ENCODE results near the gene GPR15LG.

Gene GPR15LG

DNA sequence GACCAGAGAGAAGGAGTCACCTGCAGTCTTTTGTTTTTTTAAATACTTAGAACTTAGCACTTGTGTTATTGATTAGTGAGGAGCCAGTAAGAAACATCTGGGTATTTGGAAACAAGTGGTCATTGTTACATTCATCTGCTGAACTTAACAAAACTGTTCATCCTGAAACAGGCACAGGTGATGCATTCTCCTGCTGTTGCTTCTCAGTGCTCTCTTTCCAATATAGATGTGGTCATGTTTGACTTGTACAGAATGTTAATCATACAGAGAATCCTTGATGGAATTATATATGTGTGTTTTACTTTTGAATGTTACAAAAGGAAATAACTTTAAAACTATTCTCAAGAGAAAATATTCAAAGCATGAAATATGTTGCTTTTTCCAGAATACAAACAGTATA is 20.8 kb upstream of the GPR15LG start (continued):
- TF ChIP-seq, protein P1, sequence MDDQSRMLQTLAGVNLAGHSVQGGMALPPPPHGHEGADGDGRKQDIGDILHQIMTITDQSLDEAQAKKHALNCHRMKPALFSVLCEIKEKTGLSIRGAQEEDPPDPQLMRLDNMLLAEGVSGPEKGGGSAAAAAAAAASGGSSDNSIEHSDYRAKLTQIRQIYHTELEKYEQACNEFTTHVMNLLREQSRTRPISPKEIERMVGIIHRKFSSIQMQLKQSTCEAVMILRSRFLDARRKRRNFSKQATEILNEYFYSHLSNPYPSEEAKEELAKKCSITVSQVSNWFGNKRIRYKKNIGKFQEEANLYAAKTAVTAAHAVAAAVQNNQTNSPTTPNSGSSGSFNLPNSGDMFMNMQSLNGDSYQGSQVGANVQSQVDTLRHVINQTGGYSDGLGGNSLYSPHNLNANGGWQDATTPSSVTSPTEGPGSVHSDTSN (CRISPR knock-in tag; IDR thresholded peaks at IDR 0.05), result no peak
- TF ChIP-seq ZSCAN16 (tag by site-specific recombination; IDR thresholded peaks at IDR 0.05) (no peak), ZNF114 (tag by site-specific recombination; IDR thresholded peaks at IDR 0.05) (no peak), ZNF169 (tag by site-specific recombination; IDR thresholded peaks at IDR 0.05) (no peak), ZNF600 (tag by site-specific recombination; IDR thresholded peaks at IDR 0.05) (no peak), ZNF664 (tag by site-specific recombination; IDR thresholded peaks at IDR 0.05) (no peak), YY2 (tag by site-specific recombination; IDR thresholded peaks at IDR 0.05) (no peak)
- TF ChIP-seq, protein P2, sequence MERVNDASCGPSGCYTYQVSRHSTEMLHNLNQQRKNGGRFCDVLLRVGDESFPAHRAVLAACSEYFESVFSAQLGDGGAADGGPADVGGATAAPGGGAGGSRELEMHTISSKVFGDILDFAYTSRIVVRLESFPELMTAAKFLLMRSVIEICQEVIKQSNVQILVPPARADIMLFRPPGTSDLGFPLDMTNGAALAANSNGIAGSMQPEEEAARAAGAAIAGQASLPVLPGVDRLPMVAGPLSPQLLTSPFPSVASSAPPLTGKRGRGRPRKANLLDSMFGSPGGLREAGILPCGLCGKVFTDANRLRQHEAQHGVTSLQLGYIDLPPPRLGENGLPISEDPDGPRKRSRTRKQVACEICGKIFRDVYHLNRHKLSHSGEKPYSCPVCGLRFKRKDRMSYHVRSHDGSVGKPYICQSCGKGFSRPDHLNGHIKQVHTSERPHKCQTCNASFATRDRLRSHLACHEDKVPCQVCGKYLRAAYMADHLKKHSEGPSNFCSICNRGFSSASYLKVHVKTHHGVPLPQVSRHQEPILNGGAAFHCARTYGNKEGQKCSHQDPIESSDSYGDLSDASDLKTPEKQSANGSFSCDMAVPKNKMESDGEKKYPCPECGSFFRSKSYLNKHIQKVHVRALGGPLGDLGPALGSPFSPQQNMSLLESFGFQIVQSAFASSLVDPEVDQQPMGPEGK (tag by site-specific recombination; IDR thresholded peaks at IDR 0.05), result no peak
- TF ChIP-seq, protein P3, sequence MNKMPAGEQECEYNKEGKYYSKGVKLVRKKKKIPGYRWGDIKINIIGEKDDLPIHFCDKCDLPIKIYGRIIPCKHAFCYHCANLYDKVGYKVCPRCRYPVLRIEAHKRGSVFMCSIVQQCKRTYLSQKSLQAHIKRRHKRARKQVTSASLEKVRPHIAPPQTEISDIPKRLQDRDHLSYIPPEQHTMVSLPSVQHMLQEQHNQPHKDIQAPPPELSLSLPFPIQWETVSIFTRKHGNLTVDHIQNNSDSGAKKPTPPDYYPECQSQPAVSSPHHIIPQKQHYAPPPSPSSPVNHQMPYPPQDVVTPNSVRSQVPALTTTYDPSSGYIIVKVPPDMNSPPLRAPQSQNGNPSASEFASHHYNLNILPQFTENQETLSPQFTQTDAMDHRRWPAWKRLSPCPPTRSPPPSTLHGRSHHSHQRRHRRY (tag by site-specific recombination; IDR thresholded peaks at IDR 0.05), result no peak

DNA sequence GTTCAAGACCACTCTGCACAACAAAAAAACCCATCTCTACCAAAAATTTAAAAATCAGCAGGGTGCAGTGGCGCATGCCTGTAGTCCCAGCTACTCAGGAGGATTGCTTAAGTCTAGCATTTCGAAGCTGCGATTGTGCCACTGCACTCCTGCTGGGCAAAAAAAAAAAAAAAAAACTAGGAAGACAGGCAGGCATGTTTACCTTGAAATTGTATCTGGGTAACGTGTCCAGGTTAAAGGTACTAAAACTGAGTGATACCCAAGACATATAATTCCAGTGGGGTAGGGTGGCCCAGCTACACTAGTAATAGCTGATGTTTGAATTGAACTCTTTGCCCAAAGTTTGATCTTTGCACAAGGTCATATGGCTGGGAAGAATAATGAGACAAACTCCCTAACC is 18.1 kb upstream of the GPR15LG start:
- TF ChIP-seq, protein P4, sequence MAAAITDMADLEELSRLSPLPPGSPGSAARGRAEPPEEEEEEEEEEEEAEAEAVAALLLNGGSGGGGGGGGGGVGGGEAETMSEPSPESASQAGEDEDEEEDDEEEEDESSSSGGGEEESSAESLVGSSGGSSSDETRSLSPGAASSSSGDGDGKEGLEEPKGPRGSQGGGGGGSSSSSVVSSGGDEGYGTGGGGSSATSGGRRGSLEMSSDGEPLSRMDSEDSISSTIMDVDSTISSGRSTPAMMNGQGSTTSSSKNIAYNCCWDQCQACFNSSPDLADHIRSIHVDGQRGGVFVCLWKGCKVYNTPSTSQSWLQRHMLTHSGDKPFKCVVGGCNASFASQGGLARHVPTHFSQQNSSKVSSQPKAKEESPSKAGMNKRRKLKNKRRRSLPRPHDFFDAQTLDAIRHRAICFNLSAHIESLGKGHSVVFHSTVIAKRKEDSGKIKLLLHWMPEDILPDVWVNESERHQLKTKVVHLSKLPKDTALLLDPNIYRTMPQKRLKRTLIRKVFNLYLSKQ (tag by site-specific recombination; IDR thresholded peaks at IDR 0.05; ENCODE audit: borderline replicate concordance), result no peak
- TF ChIP-seq, protein P5, sequence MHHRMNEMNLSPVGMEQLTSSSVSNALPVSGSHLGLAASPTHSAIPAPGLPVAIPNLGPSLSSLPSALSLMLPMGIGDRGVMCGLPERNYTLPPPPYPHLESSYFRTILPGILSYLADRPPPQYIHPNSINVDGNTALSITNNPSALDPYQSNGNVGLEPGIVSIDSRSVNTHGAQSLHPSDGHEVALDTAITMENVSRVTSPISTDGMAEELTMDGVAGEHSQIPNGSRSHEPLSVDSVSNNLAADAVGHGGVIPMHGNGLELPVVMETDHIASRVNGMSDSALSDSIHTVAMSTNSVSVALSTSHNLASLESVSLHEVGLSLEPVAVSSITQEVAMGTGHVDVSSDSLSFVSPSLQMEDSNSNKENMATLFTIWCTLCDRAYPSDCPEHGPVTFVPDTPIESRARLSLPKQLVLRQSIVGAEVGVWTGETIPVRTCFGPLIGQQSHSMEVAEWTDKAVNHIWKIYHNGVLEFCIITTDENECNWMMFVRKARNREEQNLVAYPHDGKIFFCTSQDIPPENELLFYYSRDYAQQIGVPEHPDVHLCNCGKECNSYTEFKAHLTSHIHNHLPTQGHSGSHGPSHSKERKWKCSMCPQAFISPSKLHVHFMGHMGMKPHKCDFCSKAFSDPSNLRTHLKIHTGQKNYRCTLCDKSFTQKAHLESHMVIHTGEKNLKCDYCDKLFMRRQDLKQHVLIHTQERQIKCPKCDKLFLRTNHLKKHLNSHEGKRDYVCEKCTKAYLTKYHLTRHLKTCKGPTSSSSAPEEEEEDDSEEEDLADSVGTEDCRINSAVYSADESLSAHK (tag by site-specific recombination; IDR thresholded peaks at IDR 0.05), result no peak
- TF ChIP-seq, protein P6, sequence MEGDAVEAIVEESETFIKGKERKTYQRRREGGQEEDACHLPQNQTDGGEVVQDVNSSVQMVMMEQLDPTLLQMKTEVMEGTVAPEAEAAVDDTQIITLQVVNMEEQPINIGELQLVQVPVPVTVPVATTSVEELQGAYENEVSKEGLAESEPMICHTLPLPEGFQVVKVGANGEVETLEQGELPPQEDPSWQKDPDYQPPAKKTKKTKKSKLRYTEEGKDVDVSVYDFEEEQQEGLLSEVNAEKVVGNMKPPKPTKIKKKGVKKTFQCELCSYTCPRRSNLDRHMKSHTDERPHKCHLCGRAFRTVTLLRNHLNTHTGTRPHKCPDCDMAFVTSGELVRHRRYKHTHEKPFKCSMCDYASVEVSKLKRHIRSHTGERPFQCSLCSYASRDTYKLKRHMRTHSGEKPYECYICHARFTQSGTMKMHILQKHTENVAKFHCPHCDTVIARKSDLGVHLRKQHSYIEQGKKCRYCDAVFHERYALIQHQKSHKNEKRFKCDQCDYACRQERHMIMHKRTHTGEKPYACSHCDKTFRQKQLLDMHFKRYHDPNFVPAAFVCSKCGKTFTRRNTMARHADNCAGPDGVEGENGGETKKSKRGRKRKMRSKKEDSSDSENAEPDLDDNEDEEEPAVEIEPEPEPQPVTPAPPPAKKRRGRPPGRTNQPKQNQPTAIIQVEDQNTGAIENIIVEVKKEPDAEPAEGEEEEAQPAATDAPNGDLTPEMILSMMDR (tag by site-specific recombination; IDR thresholded peaks at IDR 0.05), result no peak
- TF ChIP-seq ZNF211 (tag by site-specific recombination; IDR thresholded peaks at IDR 0.05; ENCODE audit: low read depth) (no peak), ZNF626 (tag by site-specific recombination; IDR thresholded peaks at IDR 0.05) (no peak), BCL11A (tag by site-specific recombination; IDR thresholded peaks at IDR 0.05; ENCODE audit: low read depth) (no peak), ZNF214 (tag by site-specific recombination; IDR thresholded peaks at IDR 0.05; ENCODE audit: borderline replicate concordance) (no peak), ZIC2 (tag by site-specific recombination; IDR thresholded peaks at IDR 0.05) (no peak), ZNF350 (tag by site-specific recombination; IDR thresholded peaks at IDR 0.05) (no peak), ZFP69B (tag by site-specific recombination; IDR thresholded peaks at IDR 0.05) (no peak), GLI4 (tag by site-specific recombination; IDR thresholded peaks at IDR 0.05) (no peak), ZNF324 (tag by site-specific recombination; IDR thresholded peaks at IDR 0.05) (no peak), ZNF335 (tag by site-specific recombination; conservative IDR thresholded peaks at IDR 0.05) (no peak), ZNF510 (tag by site-specific recombination; IDR thresholded peaks at IDR 0.05; ENCODE audit: insufficient replicate concordance) (no peak), ZNF169 (tag by site-specific recombination; IDR thresholded peaks at IDR 0.05) (no peak)
- ChIA-PET CTCF (interaction anchor here (0.7 to 2.0 kb wide), 2 partner anchors 49 to 249 kb away, joined by 4 to 6 read pairs; no protein-coding TSS in a partner anchor), POLR2A (no interaction called here)
- no peak overlapping the region for H3K4me3 ChIP-seq (ENCODE audit: low read depth, low read length)
- no peaks in the 10 kb centered on the region for H3K9me3 ChIP-seq (ENCODE audit: control insufficient read depth, insufficient read depth, low read depth, low read length)
- H3K27ac ChIP-seq (ENCODE audit: extremely low read depth, low read depth, low read length), result no peak overlapping the region
- peaks cover 39 to 44% of the 10 kb centered on the region in 2 experiments for H3K36me3 ChIP-seq (ENCODE audit: control insufficient read depth in 2 of 2, insufficient read depth in 1 of 2, low read length in 2 of 2)
- H3K4me1 ChIP-seq (ENCODE audit: control insufficient read depth, insufficient read depth, low read length), result peaks cover 3% of the 10 kb centered on the region; the same call in 1 of the 2 replicates

All from HEK293 (cell line).